Stimulated activated CD8-positive, alpha-beta memory T cell treated with anti-CD3 and anti-CD28 coated beads, Interleukin-7, amount 100 ng/mL, for 1 hour (primary cell): ENCODE data around the gene COG2.
"Not testable (repeated sequence)": the region's sequence is repeated elsewhere in the genome, so short reads cannot be mapped to it uniquely, and the experiment has no call there.

ENCODE experiments used
- DNase-seq, 2 donors: peaks; one replicate each; pipeline ENCODE4 v3.0.0-alpha.2; 2020; ENCODE audit warnings: low read depth in 2 of 2

COG2 gene

GRCh38 chr1:230669543-230669942, 27.3 kb downstream of the COG2 start:
- DNase-seq, result no peak

GRCh38 chr1:230674581-230674980, 32.3 kb downstream of the COG2 start:
- DNase-seq, result no peak

GRCh38 chr1:230677200-230677599, 34.9 kb downstream of the COG2 start:
- DNase-seq, result no peak

- no peak for DNase-seq
Measured at GRCh38 chr1:230679192-230679591, 36.9 kb downstream of the COG2 start.

- DNase-seq, result no peak
Measured at GRCh38 chr1:230679825-230680224, 37.5 kb downstream of the COG2 start.

GRCh38 chr1:230680300-230681025, 38.2 kb downstream of the COG2 start:
- no peak for DNase-seq

- DNase-seq, result no peak
Measured at GRCh38 chr1:230681599-230681998, 39.3 kb downstream of the COG2 start.

GRCh38 chr1:230682274-230682673, 40.0 kb downstream of the COG2 start:
- no peak for DNase-seq

- no peak for DNase-seq
Measured at GRCh38 chr1:230682882-230683610, 40.8 kb downstream of the COG2 start.

GRCh38 chr1:230684146-230684545, 41.9 kb downstream of the COG2 start:
- DNase-seq, result no peak

- no peak for DNase-seq
Measured at GRCh38 chr1:230684998-230685397, 42.7 kb downstream of the COG2 start.

- no peak for DNase-seq
Measured at GRCh38 chr1:230686747-230687146, 44.5 kb downstream of the COG2 start.

- DNase-seq, result no peak
Measured at GRCh38 chr1:230690101-230690500, 47.8 kb downstream of the COG2 start.

- no peak for DNase-seq
Measured at GRCh38 chr1:230691615-230692014, 49.3 kb downstream of the COG2 start.

GRCh38 chr1:230693221-230693620, 50.9 kb downstream of the COG2 start:
- DNase-seq, result no peak

- DNase-seq, result no peak
Measured at GRCh38 chr1:230693777-230694176, 51.5 kb downstream of the COG2 start.

- DNase-seq, result no peak
Measured at GRCh38 chr1:230694464-230694863, 52.2 kb downstream of the COG2 start.

- DNase-seq, result no peak
Measured at GRCh38 chr1:230694991-230695390, 52.7 kb downstream of the COG2 start.

- no peak for DNase-seq
Measured at GRCh38 chr1:230696218-230696617, 53.9 kb downstream of the COG2 start.

GRCh38 chr1:230696722-230697437, 54.6 kb downstream of the COG2 start:
- DNase-seq, result no peak

GRCh38 chr1:230698130-230698529, 55.8 kb downstream of the COG2 start:
- no peak for DNase-seq

GRCh38 chr1:230698964-230699363, 56.7 kb downstream of the COG2 start:
- not testable (repeated sequence) for DNase-seq

- no peak for DNase-seq
Measured at GRCh38 chr1:230699716-230700115, 57.4 kb downstream of the COG2 start.
